ENCODE measurements around the gene TACC2. TPM values are rescaled to one million over a fixed set of nuclear protein-coding genes. Genes with fewer than 3 reads are reported as not detected.
"Not testable (repeated sequence)": the region's sequence is repeated elsewhere in the genome, so short reads cannot be mapped to it uniquely, and the experiment has no call there.

TACC2 gene
- total RNA-seq, 1 experiment from 2014 or later, result 5.5 TPM

DNA sequence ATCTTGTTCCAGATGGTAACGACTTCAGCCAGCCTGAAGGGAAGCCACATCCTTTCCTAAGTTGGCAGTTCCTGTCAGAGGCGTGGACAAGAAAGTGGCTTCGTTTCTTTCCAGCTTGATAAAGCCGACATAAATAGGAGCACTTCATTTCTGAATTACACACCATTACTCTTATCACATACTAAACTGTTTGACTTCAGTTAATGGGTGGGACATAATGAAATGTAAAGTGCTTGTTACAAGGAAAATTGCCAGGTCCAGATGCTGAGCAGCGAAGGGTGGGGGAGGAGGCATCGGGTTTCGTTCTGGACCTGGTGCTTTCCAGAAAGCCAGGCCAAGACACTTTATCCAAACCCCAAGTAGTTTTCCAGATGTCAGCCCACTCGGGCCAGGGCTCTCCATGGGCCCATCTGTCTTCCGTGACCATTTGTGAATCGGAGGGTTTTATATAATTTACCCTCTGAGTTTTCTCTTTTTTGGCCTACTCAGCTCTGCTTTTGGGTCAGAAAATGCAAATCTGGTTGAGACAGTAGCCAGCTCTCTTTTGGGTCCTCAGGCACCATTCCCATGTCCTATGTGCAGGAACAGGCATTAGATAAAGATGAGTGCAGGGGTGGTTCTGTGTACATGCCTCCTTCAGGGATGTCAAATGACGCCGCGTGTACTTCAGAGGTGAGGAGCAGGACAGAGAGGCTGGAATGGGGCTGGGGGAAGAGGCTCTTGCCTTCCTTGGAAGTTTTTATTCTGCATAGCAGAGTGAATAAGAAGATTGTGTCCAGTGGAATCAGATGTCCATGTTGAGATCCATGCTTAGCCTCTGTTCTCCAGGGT lies 90.2 kb downstream of the TACC2 start:
- in situ Hi-C loops (cut with HindIII; ENCODE audit: low sequenced_read_pairs), result no loop called here
- DNase-seq (ENCODE audit: low spot score), result no peak

DNA sequence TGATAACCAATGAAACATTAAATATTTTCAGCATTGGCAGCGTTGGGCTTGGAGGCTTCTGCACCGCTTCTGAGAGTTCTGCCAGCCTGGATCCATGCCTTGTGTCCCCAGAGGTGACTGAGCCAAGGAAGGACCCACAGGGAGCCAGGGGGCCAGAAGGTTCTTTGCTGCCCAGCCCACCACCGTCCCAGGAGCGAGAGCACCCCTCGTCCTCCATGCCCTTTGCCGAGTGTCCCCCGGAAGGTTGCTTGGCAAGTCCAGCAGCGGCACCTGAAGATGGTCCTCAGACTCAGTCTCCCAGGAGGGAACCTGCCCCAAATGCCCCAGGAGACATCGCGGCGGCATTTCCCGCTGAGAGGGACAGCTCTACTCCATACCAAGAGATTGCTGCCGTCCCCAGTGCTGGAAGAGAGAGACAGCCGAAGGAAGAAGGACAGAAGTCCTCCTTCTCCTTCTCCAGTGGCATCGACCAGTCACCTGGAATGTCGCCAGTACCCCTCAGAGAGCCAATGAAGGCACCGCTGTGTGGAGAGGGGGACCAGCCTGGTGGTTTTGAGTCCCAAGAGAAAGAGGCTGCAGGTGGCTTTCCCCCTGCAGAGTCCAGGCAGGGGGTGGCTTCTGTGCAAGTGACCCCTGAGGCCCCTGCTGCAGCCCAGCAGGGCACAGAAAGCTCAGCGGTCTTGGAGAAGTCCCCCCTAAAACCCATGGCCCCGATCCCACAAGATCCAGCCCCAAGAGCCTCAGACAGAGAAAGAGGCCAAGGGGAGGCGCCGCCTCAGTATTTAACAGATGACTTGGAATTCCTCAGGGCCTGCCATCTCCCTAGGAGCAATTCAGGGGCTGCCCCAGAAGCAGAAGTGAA lies 93.9 kb downstream of the TACC2 start:
- in situ Hi-C loops (cut with HindIII; ENCODE audit: low sequenced_read_pairs), result no loop called here
- no peak for DNase-seq (ENCODE audit: low spot score)

DNA sequence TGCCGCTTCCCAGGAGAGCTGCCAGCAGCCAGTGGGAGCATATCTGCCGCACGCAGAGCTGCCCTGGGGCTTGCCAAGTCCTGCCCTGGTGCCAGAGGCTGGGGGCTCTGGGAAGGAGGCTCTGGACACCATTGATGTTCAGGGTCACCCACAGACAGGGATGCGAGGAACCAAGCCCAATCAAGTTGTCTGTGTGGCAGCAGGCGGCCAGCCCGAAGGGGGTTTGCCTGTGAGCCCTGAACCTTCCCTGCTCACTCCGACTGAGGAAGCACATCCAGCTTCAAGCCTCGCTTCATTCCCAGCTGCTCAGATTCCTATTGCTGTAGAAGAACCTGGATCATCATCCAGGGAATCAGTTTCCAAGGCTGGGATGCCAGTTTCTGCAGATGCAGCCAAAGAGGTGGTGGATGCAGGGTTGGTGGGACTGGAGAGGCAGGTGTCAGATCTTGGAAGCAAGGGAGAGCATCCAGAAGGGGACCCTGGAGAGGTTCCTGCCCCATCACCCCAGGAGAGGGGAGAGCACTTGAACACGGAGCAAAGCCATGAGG lies 94.6 kb downstream of the TACC2 start:
- in situ Hi-C loops (cut with HindIII; ENCODE audit: low sequenced_read_pairs), result no loop called here

DNA sequence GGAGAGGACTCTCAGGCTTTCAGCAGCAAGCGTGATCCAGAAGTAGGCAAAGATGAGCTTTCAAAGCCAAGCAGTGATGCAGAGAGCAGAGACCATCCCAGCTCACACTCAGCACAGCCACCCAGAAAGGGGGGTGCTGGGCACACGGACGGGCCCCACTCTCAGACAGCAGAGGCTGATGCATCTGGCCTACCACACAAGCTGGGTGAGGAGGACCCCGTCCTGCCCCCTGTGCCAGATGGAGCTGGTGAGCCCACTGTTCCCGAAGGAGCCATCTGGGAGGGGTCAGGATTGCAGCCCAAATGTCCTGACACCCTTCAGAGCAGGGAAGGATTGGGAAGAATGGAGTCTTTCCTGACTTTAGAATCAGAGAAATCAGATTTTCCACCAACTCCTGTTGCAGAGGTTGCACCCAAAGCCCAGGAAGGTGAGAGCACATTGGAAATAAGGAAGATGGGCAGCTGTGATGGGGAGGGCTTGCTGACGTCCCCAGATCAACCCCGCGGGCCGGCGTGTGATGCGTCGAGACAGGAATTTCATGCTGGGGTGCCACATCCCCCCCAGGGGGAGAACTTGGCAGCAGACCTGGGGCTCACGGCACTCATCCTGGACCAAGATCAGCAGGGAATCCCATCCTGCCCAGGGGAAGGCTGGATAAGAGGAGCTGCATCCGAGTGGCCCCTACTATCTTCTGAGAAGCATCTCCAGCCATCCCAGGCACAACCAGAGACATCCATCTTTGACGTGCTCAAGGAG lies 95.5 kb downstream of the TACC2 start:
- in situ Hi-C loops (cut with HindIII; ENCODE audit: low sequenced_read_pairs), result no loop called here
- no peak for DNase-seq (ENCODE audit: low spot score)

More for the DNA sequence above, 94.6 kb downstream of the TACC2 start:
- DNase-seq (ENCODE audit: low spot score), result no peak

DNA sequence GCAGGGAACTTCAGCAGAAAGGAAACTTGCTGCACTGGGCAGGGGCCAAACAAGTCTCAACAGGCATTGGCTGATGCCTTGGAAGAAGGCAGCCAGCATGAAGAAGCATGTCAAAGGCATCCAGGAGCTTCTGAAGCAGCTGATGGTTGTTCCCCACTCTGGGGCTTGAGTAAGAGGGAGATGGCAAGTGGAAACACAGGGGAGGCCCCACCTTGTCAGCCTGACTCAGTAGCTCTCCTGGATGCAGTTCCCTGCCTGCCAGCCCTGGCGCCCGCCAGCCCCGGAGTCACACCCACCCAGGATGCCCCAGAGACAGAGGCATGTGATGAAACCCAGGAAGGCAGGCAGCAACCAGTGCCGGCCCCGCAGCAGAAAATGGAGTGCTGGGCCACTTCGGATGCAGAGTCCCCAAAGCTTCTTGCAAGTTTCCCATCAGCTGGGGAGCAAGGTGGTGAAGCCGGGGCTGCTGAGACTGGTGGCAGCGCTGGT lies 96.5 kb downstream of the TACC2 start:
- in situ Hi-C loops (cut with HindIII; ENCODE audit: low sequenced_read_pairs), result no loop called here
- DNase-seq (ENCODE audit: low spot score), result no peak

DNA sequence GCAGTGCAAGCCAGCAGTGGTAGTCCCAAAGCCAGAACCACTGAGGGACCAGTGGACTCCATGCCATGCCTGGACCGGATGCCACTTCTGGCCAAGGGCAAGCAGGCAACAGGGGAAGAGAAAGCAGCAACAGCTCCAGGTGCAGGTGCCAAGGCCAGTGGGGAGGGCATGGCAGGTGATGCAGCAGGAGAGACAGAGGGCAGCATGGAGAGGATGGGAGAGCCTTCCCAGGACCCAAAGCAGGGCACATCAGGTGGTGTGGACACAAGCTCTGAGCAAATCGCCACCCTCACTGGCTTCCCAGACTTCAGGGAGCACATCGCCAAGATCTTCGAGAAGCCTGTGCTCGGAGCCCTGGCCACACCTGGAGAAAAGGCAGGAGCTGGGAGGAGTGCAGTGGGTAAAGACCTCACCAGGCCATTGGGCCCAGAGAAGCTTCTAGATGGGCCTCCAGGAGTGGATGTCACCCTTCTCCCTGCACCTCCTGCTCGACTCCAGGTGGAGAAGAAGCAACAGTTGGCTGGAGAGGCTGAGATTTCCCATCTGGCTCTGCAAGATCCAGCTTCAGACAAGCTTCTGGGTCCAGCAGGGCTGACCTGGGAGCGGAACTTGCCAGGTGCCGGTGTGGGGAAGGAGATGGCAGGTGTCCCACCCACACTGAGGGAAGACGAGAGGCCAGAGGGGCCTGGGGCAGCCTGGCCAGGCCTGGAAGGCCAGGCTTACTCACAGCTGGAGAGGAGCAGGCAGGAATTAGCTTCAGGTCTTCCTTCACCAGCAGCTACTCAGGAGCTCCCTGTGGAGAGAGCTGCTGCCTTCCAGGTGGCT lies 97.7 kb downstream of the TACC2 start:
- no peak for DNase-seq (ENCODE audit: low spot score)
- in situ Hi-C loops (cut with HindIII; ENCODE audit: low sequenced_read_pairs), result no loop called here

DNA sequence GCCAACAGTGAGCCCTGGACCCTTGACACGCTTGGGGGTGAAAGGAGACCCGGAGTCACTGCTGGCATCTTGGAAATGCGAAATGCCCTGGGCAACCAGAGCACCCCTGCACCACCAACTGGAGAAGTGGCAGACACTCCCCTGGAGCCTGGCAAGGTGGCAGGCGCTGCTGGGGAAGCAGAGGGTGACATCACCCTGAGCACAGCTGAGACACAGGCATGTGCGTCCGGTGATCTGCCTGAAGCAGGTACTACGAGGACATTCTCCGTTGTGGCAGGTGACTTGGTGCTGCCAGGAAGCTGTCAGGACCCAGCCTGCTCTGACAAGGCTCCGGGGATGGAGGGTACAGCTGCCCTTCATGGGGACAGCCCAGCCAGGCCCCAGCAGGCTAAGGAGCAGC lies 98.5 kb downstream of the TACC2 start:
- DNase-seq (ENCODE audit: low spot score), result no peak
- in situ Hi-C loops (cut with HindIII; ENCODE audit: low sequenced_read_pairs), result no loop called here

DNA sequence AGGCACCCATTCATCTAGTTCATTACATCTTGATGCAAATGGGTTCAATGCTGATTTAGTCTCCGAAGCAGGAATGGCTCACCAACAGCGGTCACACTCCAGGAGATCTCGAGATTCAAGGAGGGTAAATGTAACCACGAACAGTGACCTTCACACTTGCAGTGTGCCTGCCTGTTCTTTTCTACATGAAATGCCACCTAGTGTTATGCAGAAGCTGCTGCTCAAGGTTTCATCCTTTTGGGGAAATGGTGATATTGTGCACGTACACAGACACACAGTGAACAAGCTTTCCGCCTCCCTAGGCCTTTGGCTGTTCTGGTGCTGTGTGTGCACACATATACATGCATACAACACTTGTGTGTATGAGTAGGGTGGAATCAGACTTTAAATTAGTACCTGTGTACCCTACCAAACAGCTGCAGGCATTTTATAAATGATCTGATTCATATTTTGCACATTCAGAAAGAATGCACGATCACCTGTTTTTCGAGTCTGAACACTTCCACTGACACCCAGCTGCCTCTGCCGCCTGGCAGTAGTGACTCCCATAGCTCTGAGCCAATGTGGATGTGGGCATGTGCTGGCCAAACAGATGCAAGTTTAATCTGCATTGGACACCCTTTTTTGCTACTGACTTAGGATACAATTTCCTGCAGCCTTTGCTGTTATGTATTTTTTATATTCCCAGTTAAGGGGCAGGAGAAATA lies 100.5 kb downstream of the TACC2 start:
- no peak for DNase-seq (ENCODE audit: low spot score)
- in situ Hi-C loops (cut with HindIII; ENCODE audit: low sequenced_read_pairs), result no loop called here

DNA sequence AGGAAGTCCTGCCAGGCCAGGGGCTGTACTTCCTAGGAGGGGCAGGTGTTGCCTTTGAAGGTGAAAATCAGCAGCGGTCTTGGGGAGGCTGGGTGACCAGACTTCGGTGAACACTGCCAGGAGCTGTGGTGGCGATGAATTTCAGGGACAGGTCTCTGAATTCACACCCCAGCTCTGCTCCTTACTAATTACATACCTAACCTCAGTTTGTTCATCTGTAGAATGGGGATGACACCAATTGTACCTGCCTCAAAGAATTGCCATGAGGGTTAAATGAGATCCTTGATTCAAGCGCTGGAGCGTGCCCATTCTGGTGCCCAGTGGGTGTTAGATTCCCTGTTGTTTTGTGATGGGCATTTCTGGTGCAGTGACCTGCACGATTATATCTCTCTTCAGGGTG lies 102.8 kb downstream of the TACC2 start:
- no peak for DNase-seq (ENCODE audit: low spot score)
- in situ Hi-C loops (cut with HindIII; ENCODE audit: low sequenced_read_pairs), result no loop called here

DNA sequence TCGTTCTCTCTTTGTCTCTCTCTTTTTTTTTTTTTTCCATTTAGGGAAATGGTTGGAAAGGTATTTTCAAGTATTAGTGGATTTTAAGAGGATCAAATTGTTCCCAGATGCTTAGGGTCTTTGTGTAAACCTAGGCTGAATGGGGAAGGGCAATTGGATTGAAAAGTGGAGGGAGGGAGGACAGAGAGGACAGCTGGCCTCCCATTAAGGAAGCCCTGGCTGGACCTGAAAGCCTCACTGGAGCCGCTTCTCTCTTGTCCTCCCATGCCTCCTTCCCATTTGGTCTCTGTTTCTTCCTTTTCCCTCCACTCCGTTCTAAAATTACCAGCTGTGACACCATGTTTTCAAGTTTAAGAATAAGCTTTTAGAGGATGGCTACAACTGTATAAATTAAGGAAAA lies 104.1 kb downstream of the TACC2 start:
- no peak for DNase-seq (ENCODE audit: low spot score)
- in situ Hi-C loops (cut with HindIII; ENCODE audit: low sequenced_read_pairs), result no loop called here

DNA sequence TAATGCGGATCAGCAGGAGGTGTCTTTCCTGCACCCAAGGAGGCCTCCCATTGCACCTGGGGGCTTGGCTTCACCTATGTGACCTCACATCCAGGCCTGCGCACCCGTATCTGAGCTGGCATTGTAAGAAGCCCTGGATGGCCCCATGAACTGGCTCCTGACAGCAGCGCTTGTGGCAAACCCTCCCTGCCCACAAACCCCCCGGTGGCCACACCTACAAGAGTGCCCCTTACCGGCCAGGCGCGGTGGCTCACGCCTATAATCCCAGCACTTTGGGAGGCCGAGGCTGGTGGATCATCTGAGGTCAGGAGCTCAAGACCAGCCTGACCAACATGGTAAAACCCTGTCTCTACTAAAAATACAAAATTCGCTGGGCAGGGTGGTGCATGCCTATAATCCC lies 107.2 kb downstream of the TACC2 start:
- DNase-seq (ENCODE audit: low spot score); in situ Hi-C loops (cut with HindIII; ENCODE audit: low sequenced_read_pairs): not testable (repeated sequence)

DNA sequence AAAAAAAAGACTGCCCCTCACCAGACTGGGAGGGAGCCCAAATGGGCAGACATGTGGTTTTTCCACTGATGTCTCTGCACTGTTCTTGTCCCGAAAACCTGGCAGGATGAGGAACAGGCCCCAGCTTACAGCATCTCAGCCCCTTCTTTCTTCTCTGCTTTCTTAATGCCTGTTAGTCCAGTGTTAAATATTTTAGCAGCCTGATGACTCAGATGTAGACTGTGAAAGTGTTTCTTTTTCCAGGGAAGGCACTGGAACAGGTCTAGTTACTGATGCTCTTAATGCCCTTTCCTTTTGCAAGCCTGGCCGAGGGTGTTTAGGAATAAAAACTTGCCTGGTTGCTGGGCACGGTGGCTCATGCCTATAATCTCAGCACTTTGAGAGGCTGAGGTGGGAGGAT lies 107.7 kb downstream of the TACC2 start:
- DNase-seq (ENCODE audit: low spot score), result no peak
- in situ Hi-C loops (cut with HindIII; ENCODE audit: low sequenced_read_pairs), result no loop called here

DNA sequence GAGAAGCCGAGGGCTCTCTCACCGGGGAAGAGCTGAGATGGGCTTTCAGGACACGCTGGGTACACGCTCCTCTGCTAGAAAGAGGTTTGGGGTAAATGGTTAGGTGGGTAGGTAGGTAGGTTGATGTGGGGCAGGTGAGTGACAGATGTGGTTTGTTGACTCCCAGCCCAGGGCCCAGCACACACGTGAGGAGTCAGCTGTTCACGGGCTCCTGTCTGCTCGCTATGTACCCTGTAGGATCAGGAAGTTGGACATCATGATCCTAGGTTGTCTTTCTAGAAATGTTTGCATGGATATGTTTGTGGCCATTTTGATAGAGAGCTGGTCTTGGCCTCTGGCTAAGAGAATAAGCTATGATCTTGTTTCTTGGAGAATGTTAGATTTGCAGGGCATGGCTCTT lies 109.0 kb downstream of the TACC2 start:
- in situ Hi-C loops (cut with HindIII; ENCODE audit: low sequenced_read_pairs), result no loop called here
- no peak for DNase-seq (ENCODE audit: low spot score)

DNA sequence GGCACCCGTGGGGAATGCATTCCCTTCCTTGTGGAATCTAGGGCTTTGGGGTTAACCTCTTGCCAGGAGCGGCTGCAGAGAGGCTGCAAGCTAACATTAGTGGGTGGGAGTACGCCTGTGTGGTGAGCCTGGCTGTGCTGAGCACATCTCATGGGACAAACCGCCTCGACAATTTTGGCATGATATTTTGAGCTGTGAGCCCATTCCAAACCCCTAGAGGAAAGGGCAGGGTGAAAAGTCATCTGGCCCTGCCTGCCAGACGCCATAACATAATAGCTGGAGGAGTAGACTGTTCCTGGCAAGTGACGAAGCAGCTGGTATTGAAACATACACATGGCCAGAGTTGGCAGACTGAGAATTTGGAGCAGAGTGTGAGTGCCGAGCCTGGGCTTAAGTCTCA lies 110.0 kb downstream of the TACC2 start:
- in situ Hi-C loops (cut with HindIII; ENCODE audit: low sequenced_read_pairs), result no loop called here
- DNase-seq (ENCODE audit: low spot score), result peak; percentile 28

DNA sequence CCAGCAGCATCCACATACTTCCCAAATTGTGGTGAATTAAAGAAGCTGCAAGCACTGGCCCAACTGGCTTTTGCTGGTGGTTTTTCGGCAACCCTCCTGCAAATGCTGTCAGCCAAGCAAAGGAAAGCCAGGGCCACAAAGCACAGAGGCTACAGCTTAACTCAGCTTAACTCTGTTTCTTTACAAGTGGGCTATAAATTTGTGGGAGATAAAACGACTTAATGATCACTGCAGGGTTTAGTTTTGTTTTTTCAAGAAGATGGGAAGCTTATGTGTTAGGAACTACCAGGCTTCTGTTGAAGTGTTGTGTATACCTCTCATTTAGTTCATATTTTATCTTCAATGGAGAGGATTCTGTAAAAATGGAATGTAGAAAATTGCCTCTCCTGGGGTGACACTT lies 110.6 kb downstream of the TACC2 start:
- in situ Hi-C loops (cut with HindIII; ENCODE audit: low sequenced_read_pairs), result no loop called here
- DNase-seq (ENCODE audit: low spot score), result no peak

DNA sequence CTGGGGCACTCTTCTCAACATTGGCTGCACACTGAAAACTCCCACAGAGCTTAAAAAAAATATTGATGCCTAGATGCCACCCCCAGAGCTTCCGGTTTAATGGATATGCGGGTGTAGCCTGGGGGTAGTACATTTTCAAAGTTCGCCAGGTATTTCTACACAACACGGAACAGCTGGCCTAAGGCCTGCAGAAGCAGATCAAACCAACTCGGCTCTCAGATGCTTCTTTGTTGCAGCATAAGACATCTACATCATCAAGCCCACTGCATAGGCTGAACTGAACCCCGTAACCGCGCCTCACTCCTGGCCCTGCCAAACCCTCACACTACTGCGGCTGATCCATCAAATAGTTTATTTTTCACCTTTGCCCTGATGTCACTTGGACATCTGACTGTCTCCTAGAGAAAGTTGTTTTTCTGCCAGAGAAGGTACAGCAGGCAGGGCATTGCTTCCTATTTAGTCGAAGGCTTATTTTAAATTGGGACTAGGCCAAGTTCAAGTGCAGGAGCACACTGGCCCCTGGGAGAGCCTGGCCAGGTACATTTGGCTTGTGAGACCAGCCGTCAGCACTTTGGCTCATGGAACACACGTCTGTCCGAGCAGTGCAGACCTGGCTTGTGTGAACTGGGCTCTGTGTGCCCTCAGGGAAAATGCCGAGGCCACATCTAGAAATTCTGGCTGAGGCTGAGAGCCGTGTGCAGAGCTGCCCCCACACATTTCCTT lies 113.3 kb downstream of the TACC2 start:
- DNase-seq (ENCODE audit: low spot score), result no peak
- in situ Hi-C loops (cut with HindIII; ENCODE audit: low sequenced_read_pairs), result no loop called here

DNA sequence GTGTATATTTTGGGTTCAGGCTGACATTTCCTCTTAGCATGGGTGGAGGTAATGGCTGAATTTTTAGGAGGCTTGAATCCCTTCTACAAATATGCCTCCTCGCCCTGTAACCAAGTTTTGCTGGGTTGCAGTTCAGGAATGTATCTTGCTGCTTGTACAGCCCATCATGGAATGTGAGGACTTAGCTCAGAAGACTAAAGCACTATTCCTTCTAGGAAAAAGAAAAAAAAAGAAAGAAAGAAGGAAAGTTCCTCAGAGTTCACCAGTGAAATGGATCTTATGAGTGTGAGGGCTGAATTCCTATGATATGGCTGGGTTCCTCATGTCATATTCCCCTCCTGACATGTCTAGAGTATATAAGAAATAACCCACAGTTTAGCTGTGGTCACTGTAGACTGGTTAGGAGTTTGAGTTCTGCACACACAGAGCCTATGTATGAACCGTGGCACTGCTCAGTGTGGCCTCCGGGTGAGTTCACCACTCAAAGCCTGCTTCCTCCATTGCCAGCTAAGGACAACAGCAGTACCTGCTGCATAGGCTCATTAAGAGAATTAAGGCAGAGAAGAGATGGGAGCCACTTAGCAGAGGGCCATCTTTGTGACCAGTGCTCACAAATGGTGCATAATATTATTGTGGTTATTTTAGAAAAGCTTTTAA lies 114.0 kb downstream of the TACC2 start:
- no peak for DNase-seq (ENCODE audit: low spot score)
- in situ Hi-C loops (cut with HindIII; ENCODE audit: low sequenced_read_pairs), result no loop called here
